Neuronal stem cell (in vitro differentiated cells): ENCODE data around the gene LTBP1.

Source experiments
- DNase-seq: peaks from one replicate; pipeline ENCODE4 v3.0.0-alpha.2; 2013; ENCODE audit warnings: low spot score
- H2AFZ ChIP-seq: one replicate; pipeline ENCODE4 v1.6.1; 2013; ENCODE audit warnings: mild to moderate bottlenecking, low read length, inconsistent platforms
- H2AK5ac ChIP-seq: 2 replicates; pipeline ENCODE4 v1.6.1; 2013; ENCODE audit warnings: low read depth, mild to moderate bottlenecking, inconsistent platforms, low read length, moderate library complexity, mixed read lengths
- H2BK120ac ChIP-seq: 2 replicates; pipeline ENCODE4 v1.6.1; 2013; ENCODE audit warnings: low read depth, mild to moderate bottlenecking, inconsistent platforms, low read length, moderate library complexity, mixed read lengths
- H2BK12ac ChIP-seq: one replicate; pipeline ENCODE4 v1.6.1; 2013; ENCODE audit warnings: low read length, inconsistent platforms
- H2BK15ac ChIP-seq: 2 replicates; pipeline ENCODE4 v1.6.1; 2013; ENCODE audit warnings: mild to moderate bottlenecking, low read length, inconsistent platforms, mixed read lengths
- H2BK5ac ChIP-seq: one replicate; pipeline ENCODE4 v1.6.1; 2013; ENCODE audit warnings: inconsistent platforms, mild to moderate bottlenecking, low read length, moderate library complexity
- H3K14ac ChIP-seq: one replicate; pipeline ENCODE4 v1.6.1; 2013; ENCODE audit warnings: low read length, inconsistent platforms
- H3K18ac ChIP-seq: 2 replicates; pipeline ENCODE4 v1.6.1; 2013; ENCODE audit warnings: low read length, inconsistent platforms
- H3K23ac ChIP-seq: 2 replicates; pipeline ENCODE4 v1.6.1; 2013; ENCODE audit warnings: low read depth, mild to moderate bottlenecking, mixed read lengths, low read length, inconsistent platforms; ENCODE audit not compliant: poor library complexity
- H3K27ac ChIP-seq: replicated peaks from 3 replicates; pipeline ENCODE4 v1.5.1; 2013; ENCODE audit warnings: low read length, inconsistent platforms
- H3K27me3 ChIP-seq, 3 experiments: 2 replicates each; pipeline ENCODE4 v1.6.1; 2013; ENCODE audit warnings: low read length in 3 of 3, mild to moderate bottlenecking in 2 of 3, inconsistent platforms in 1 of 3, low read depth in 1 of 3, mixed read lengths in 1 of 3, moderate library complexity in 1 of 3; ENCODE audit not compliant: control insufficient read depth in 3 of 3, insufficient read depth in 3 of 3
- H3K36me3 ChIP-seq, 2 donors: replicated peaks in 1 of 2; 2 replicates each; pipeline ENCODE4 v1.6.1; 2013; ENCODE audit warnings: low read length in 2 of 2; ENCODE audit not compliant: control insufficient read depth in 2 of 2, insufficient read depth in 2 of 2
- H3K4ac ChIP-seq: 2 replicates; pipeline ENCODE4 v1.6.1; 2013; ENCODE audit warnings: inconsistent platforms, mild to moderate bottlenecking, low read length, moderate library complexity
- H3K4me1 ChIP-seq, 2 donors: 1 replicate in 1 of 2; 2 replicates in 1 of 2; pipeline ENCODE4 v1.6.1; 2013; ENCODE audit warnings: low read length in 2 of 2, low read depth in 1 of 2; ENCODE audit not compliant: control insufficient read depth in 2 of 2, insufficient read depth in 1 of 2
- H3K4me2 ChIP-seq: one replicate; pipeline ENCODE4 v1.6.1; 2013; ENCODE audit warnings: mild to moderate bottlenecking, low read length, inconsistent platforms; ENCODE audit not compliant: insufficient read depth, poor library complexity, severe bottlenecking
- H3K4me3 ChIP-seq, 2 donors: 2 replicates each; pipeline ENCODE4 v1.5.1; 2013; ENCODE audit warnings: low read length in 2 of 2, mild to moderate bottlenecking in 2 of 2, inconsistent platforms in 1 of 2, moderate library complexity in 1 of 2
- H3K79me1 ChIP-seq: one replicate; pipeline ENCODE4 v1.6.1; 2013; ENCODE audit warnings: low read depth, mild to moderate bottlenecking, inconsistent platforms, low read length, moderate library complexity
- H3K9ac ChIP-seq: one replicate; pipeline ENCODE4 v1.6.1; 2013; ENCODE audit warnings: mild to moderate bottlenecking, low read depth, low read length, inconsistent platforms; ENCODE audit not compliant: poor library complexity
- H3K9me3 ChIP-seq, 2 donors: replicated peaks in 1 of 2; 2 replicates each; pipeline versions ENCODE3 to v1.6.1; 2013; ENCODE audit warnings: low read length in 2 of 2, mild to moderate bottlenecking in 2 of 2, inconsistent platforms in 1 of 2, low read depth in 1 of 2, mixed read lengths in 1 of 2, moderate library complexity in 1 of 2; ENCODE audit not compliant: control insufficient read depth in 2 of 2, insufficient read depth in 1 of 2
- H4K8ac ChIP-seq: one replicate; pipeline ENCODE4 v1.6.1; 2013; ENCODE audit warnings: low read depth, mild to moderate bottlenecking, inconsistent platforms, low read length, moderate library complexity
- H4K91ac ChIP-seq: one replicate; pipeline ENCODE4 v1.6.1; 2013; ENCODE audit warnings: low read length, low read depth, mild to moderate bottlenecking, inconsistent platforms; ENCODE audit not compliant: poor library complexity
- WGBS, 2 donors: extraction: QIAGEN DNeasy Blood & Tissue Kit; methylation state at CpG; one replicate each; pipeline ENCODE4 v1.1.7; 2013; ENCODE audit warnings: missing lambda C conversion rate in 2 of 2, mixed read lengths in 1 of 2; ENCODE audit not compliant: insufficient read length in 2 of 2, insufficient replicate concordance in 1 of 2; ENCODE audit errors: extremely low coverage in 2 of 2; 5-methylcytosine and 5-hydroxymethylcytosine counted together

Gene LTBP1

DNA sequence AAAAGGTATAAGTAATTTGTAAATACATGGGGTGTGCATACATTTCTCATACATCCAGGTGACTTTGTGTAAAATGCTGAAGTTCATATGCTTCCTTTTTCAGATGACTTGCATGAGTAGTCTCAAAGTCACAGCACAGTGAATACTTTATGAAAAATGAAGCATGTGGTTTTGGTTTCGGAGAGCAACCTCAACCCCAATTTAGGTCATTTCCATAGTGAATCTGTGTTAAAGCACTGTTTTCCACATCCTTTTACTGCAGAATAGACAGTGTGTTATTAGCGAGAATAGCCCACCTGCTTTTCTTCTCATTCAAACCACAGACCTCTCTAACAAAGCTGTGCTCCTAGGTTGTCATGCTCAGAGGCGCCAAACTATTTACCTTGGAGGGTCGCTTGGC, 325.2 kb downstream of the LTBP1 start:
- Histone ChIP-seq H3K23ac (no peak overlapping the region), H2BK15ac (no peak overlapping the region), H4K91ac (no peak overlapping the region), H3K14ac (no peak overlapping the region), H2BK12ac (no peak overlapping the region), H3K27me3 (no peaks in the 10 kb centered on the region), H2BK5ac (no peak overlapping the region), H3K4ac (no peak overlapping the region), H2BK120ac (no peak overlapping the region), H3K9me3 (peaks cover 0 to 2% of the 10 kb centered on the region in 2 donors), H3K79me1 (no peaks in the 10 kb centered on the region), H3K4me2 (no peak overlapping the region), H3K27ac (no peak overlapping the region), H3K4me3 (no peak overlapping the region), H3K18ac (no peak overlapping the region), H4K8ac (peak overlapping the region; percentile 8), H2AFZ (no peak overlapping the region), H3K9ac (no peak overlapping the region), H3K4me1 (peaks cover 0 to 3% of the 10 kb centered on the region in 2 donors), H3K36me3 (peaks cover 0 to 12% of the 10 kb centered on the region in 2 donors), H2AK5ac (no peak overlapping the region)
- WGBS, 2 donors, result no CpG with 5 or more reads among the region's 4 CpGs
- no peak for DNase-seq

- no peak overlapping the region for H2BK12ac ChIP-seq
- no peak overlapping the region for H2AFZ ChIP-seq
- peaks cover 0 to 2% of the 10 kb centered on the region in 2 donors for H3K9me3 ChIP-seq
- no peak overlapping the region for H3K23ac ChIP-seq
- no peak overlapping the region for H2BK15ac ChIP-seq
- H2BK5ac ChIP-seq, result no peak overlapping the region
- H3K14ac ChIP-seq, result no peak overlapping the region
- WGBS, 2 donors, result no CpG with 5 or more reads among the region's 1 CpG
- no peaks in the 10 kb centered on the region for H3K27me3 ChIP-seq
- peaks cover 0 to 4% of the 10 kb centered on the region in 2 donors for H3K4me1 ChIP-seq
- H3K9ac ChIP-seq, result no peak overlapping the region
- H3K27ac ChIP-seq, result no peak overlapping the region
- H2AK5ac ChIP-seq, result no peak overlapping the region
- H3K4ac ChIP-seq, result no peak overlapping the region
- H3K4me2 ChIP-seq, result no peak overlapping the region
- no peak for DNase-seq
- H3K79me1 ChIP-seq, result no peaks in the 10 kb centered on the region
- no peak overlapping the region for H2BK120ac ChIP-seq
- peaks cover 0 to 11% of the 10 kb centered on the region in 2 donors for H3K36me3 ChIP-seq
- H3K18ac ChIP-seq, result no peak overlapping the region
- no peak overlapping the region for H4K8ac ChIP-seq
- H3K4me3 ChIP-seq, result no peak overlapping the region
- no peak overlapping the region for H4K91ac ChIP-seq
Measured at GRCh38 chr2:33273479-33273878, 326.7 kb downstream of the LTBP1 start.

DNA sequence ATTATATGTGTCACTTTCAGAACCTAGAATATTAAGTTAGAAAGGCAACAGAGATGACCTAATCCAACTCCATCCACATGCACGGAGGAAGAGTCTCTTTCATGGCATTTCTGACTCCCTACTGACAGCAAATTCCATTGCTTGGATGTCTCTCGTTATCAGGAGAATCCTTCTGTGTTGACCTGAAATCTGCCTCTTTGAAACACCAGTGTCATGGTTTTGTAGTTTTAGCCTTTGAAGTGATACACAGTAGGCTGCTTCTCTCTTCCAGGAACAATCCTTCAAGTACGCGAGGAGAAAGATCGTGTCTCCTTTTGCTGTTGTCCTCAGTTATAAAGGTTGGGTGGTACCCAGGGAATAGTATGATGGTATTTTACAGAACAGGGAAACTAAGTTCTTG, 327.8 kb downstream of the LTBP1 start:
- no peak overlapping the region for H2AK5ac ChIP-seq
- H2BK5ac ChIP-seq, result no peak overlapping the region
- H3K18ac ChIP-seq, result no peak overlapping the region
- no CpG with 5 or more reads among the region's 5 CpGs for WGBS, 2 donors
- no peak overlapping the region for H3K23ac ChIP-seq
- H2AFZ ChIP-seq, result no peak overlapping the region
- H3K36me3 ChIP-seq, result peaks cover 0 to 10% of the 10 kb centered on the region in 2 donors
- no peak overlapping the region for H3K4me3 ChIP-seq
- H3K4ac ChIP-seq, result no peak overlapping the region
- no peak overlapping the region for H4K91ac ChIP-seq
- H3K14ac ChIP-seq, result no peak overlapping the region
- peaks cover 0 to 4% of the 10 kb centered on the region in 2 donors for H3K4me1 ChIP-seq
- no peak overlapping the region for H2BK12ac ChIP-seq
- H2BK15ac ChIP-seq, result no peak overlapping the region
- no peak for DNase-seq
- no peak overlapping the region for H3K4me2 ChIP-seq
- peaks cover 0 to 2% of the 10 kb centered on the region in 2 donors for H3K9me3 ChIP-seq
- H2BK120ac ChIP-seq, result no peak overlapping the region
- no peak overlapping the region for H3K9ac ChIP-seq
- H4K8ac ChIP-seq, result no peak overlapping the region
- no peak overlapping the region for H3K27ac ChIP-seq
- no peaks in the 10 kb centered on the region for H3K79me1 ChIP-seq
- no peaks in the 10 kb centered on the region for H3K27me3 ChIP-seq

GRCh38 chr2:33275689-33276444, 329.1 kb downstream of the LTBP1 start:
- H3K4me2 ChIP-seq, result no peak overlapping the region
- peaks cover 0 to 15% of the 10 kb centered on the region in 2 donors for H3K36me3 ChIP-seq
- no peak overlapping the region for H2BK15ac ChIP-seq
- DNase-seq, result no peak
- H2AK5ac ChIP-seq, result no peak overlapping the region
- H3K9me3 ChIP-seq, result peaks cover 0 to 2% of the 10 kb centered on the region in 2 donors
- no peak overlapping the region for H2BK5ac ChIP-seq
- H3K18ac ChIP-seq, result no peak overlapping the region
- no peak overlapping the region for H4K8ac ChIP-seq
- H3K79me1 ChIP-seq, result no peaks in the 10 kb centered on the region
- H3K4me1 ChIP-seq, result peaks cover 0 to 4% of the 10 kb centered on the region in 2 donors
- WGBS, 2 donors, result no CpG with 5 or more reads among the region's 12 CpGs
- no peak overlapping the region for H2BK12ac ChIP-seq
- no peak overlapping the region for H2AFZ ChIP-seq
- H3K27ac ChIP-seq, result no peak overlapping the region
- H3K4me3 ChIP-seq, result no peak overlapping the region
- no peaks in the 10 kb centered on the region for H3K27me3 ChIP-seq
- no peak overlapping the region for H3K23ac ChIP-seq
- H3K4ac ChIP-seq, result no peak overlapping the region
- H4K91ac ChIP-seq, result no peak overlapping the region
- no peak overlapping the region for H2BK120ac ChIP-seq
- H3K14ac ChIP-seq, result no peak overlapping the region
- no peak overlapping the region for H3K9ac ChIP-seq
